Kidney (tissue), 14 donors: ENCODE results near the gene SLC6A19. TPM values are rescaled to one million over a fixed set of nuclear protein-coding genes. Genes with fewer than 3 reads are reported as not detected.

Experiments
- DNase-seq, 5 donors: peaks; one replicate each; pipeline ENCODE4 v3.0.0-alpha.2; 2013 to 2020
- FAIRE-seq: peaks from 2 replicates; lab custom pipeline; 2012; peaks lifted over from hg19 to GRCh38; lab: Jason Lieb, UNC
- H3K27ac ChIP-seq, 2 donors: one replicate each; pipeline ENCODE4 v1.7.0; 2013; ENCODE audit warnings: low read depth in 2 of 2, low read length in 2 of 2, inconsistent platforms in 1 of 2
- H3K27me3 ChIP-seq: one replicate; pipeline ENCODE4 v1.7.1; 2013; ENCODE audit warnings: low read length, inconsistent platforms; ENCODE audit not compliant: control insufficient read depth, insufficient read depth
- H3K36me3 ChIP-seq, 3 donors: one replicate each; pipeline versions ENCODE4 v1.7.0 to v1.7.1; 2013; ENCODE audit warnings: low read length in 3 of 3, control low read depth in 1 of 3, inconsistent platforms in 1 of 3; ENCODE audit not compliant: insufficient read depth in 3 of 3, control insufficient read depth in 2 of 3
- H3K4me1 ChIP-seq, 3 donors: one replicate each; pipeline versions ENCODE4 v1.7.0 to v1.7.1; 2013; ENCODE audit warnings: low read length in 3 of 3, inconsistent platforms in 1 of 3, low read depth in 1 of 3; ENCODE audit not compliant: control insufficient read depth in 2 of 3, insufficient read depth in 2 of 3
- H3K4me3 ChIP-seq, 3 donors: one replicate each; pipeline versions ENCODE4 v1.7.0 to v1.8.1; 2013; ENCODE audit warnings: low read length in 3 of 3, control low read depth in 1 of 3, inconsistent platforms in 1 of 3
- H3K9ac ChIP-seq, 3 donors: one replicate each; pipeline versions ENCODE4 v1.7.0 to v1.7.1; 2013; ENCODE audit warnings: low read length in 3 of 3, control low read depth in 1 of 3, inconsistent platforms in 1 of 3
- H3K9me3 ChIP-seq, 3 donors: one replicate each; pipeline versions ENCODE4 v1.7.0 to v1.7.1; 2013; ENCODE audit warnings: low read length in 3 of 3, control low read depth in 1 of 3, inconsistent platforms in 1 of 3; ENCODE audit not compliant: control insufficient read depth in 2 of 3, insufficient read depth in 1 of 3
- intact Hi-C: fragments of 100-400 bp; cut with DNase I; formaldehyde crosslinking; loops from one replicate; pipeline ENCODE4 v1.11.1; 2022
- polyA plus RNA-seq: library from polyadenylated mRNA; stranded (reverse); fragments of 350-450 nt; fragmentation: Illumina TruSeq; extraction: RNeasy Lipid Tissue Mini Kit (QIAGEN cat#74804); gene quantifications from one replicate; pipeline ENCODE4 v1.2.3, GENCODE V29; 2014; ENCODE audit warnings: low read depth, low replicate concordance; ENCODE audit not compliant: insufficient read depth
- total RNA-seq: library from RNA; stranded (reverse); fragmentation: NEBNext Ultra II Directional; extraction: Animal tissue kit (Norgen Biotek cat#: 25700); gene quantifications from one replicate; pipeline ENCODE4 v1.2.1, GENCODE V29; 2021
- TF ChIP-seq, protein P1 (sequence below): IDR thresholded peaks from 3 replicates; pipeline ENCODE4 v1.5.1; 2012; ENCODE audit warnings: mild to moderate bottlenecking, moderate library complexity, borderline replicate concordance; ENCODE audit not compliant: insufficient read depth; ENCODE audit errors: extremely low read depth
- donor health status: control.
- donor health status: control.
- donor health status: control.
- donor health status: control.
- donor health status: control.
- donor health status: DM: yes; HTN: yes; CAD: no.
- donor health status: Normal renal cell carcinoma (clear cell type).

SLC6A19 gene
- total and polyA plus RNA-seq, 2 donors from 2014 or later: 2.2 to 69.3 TPM

GRCh38 chr5:1164696-1165630, 36.4 kb upstream of the SLC6A19 start:
- intact Hi-C loops: no loop called here
- H3K4me1 ChIP-seq: peaks cover 0 to 8% (median 8%) of the 10 kb centered on the region in 3 donors
- H3K9ac ChIP-seq: no peak overlapping the region
- no peak overlapping the region for H3K4me3 ChIP-seq
- no peak overlapping the region for H3K27ac ChIP-seq
- no peaks in the 10 kb centered on the region for H3K27me3 ChIP-seq
- H3K9me3 ChIP-seq: no peaks in the 10 kb centered on the region
- DNase-seq (no peak), FAIRE-seq (no peak)
- no peaks in the 10 kb centered on the region for H3K36me3 ChIP-seq
- TF ChIP-seq, protein P1, sequence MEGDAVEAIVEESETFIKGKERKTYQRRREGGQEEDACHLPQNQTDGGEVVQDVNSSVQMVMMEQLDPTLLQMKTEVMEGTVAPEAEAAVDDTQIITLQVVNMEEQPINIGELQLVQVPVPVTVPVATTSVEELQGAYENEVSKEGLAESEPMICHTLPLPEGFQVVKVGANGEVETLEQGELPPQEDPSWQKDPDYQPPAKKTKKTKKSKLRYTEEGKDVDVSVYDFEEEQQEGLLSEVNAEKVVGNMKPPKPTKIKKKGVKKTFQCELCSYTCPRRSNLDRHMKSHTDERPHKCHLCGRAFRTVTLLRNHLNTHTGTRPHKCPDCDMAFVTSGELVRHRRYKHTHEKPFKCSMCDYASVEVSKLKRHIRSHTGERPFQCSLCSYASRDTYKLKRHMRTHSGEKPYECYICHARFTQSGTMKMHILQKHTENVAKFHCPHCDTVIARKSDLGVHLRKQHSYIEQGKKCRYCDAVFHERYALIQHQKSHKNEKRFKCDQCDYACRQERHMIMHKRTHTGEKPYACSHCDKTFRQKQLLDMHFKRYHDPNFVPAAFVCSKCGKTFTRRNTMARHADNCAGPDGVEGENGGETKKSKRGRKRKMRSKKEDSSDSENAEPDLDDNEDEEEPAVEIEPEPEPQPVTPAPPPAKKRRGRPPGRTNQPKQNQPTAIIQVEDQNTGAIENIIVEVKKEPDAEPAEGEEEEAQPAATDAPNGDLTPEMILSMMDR: no peak

- TF ChIP-seq, protein P1: no peak
- intact Hi-C loops: no loop called here
- Histone ChIP-seq H3K4me3 (no peak overlapping the region), H3K9ac (no peak overlapping the region), H3K9me3 (no peaks in the 10 kb centered on the region), H3K36me3 (no peaks in the 10 kb centered on the region), H3K27me3 (no peaks in the 10 kb centered on the region), H3K4me1 (peaks cover 0 to 8% (median 8%) of the 10 kb centered on the region in 3 donors), H3K27ac (no peak overlapping the region)
- DNase-seq (no peak), FAIRE-seq (no peak)
Observed at GRCh38 chr5:1165864-1166263, 35.5 kb upstream of the SLC6A19 start.

DNA sequence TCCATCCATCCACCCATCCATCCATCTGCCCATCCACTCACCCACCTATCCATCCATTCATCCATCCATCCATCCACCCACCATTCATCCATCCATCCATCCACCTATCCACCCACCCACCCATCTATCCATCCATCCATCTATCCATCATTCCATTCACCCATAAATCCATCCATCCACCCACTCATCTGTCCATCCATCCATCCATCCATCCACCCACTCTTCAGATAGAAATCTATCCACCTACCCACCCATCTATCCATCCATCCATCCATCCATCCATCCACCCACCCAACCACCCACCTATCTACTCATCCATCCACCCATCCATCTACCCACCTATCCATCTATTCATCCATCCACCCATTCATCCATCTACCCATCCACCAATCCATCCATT, 35.0 kb upstream of the SLC6A19 start:
- H3K4me3 ChIP-seq: no peak overlapping the region
- TF ChIP-seq, protein P1: no peak
- H3K9me3 ChIP-seq: no peaks in the 10 kb centered on the region
- DNase-seq: no peak
- H3K4me1 ChIP-seq: peaks cover 0 to 8% (median 7%) of the 10 kb centered on the region in 3 donors
- H3K27me3 ChIP-seq: no peaks in the 10 kb centered on the region
- no peaks in the 10 kb centered on the region for H3K36me3 ChIP-seq
- no peak for FAIRE-seq
- intact Hi-C loops: no loop called here
- no peak overlapping the region for H3K27ac ChIP-seq
- H3K9ac ChIP-seq: no peak overlapping the region
